IMR-90 (cell line): ENCODE data around the gene TTC38. TPM values are rescaled to one million over a fixed set of nuclear protein-coding genes. Genes with fewer than 3 reads are reported as not detected.

Experiments
- ATAC-seq: fragments of 200-7000 bp; cut with Tn5 transposase; 2 replicates; pipeline ENCODE4 v1.9.1; 2020; ENCODE audit warnings: low read depth, mild to moderate bottlenecking, moderate library complexity
- BruUV-seq: library from RNA; stranded (reverse); fragments of 400-500 nt; replicated peaks from 2 replicates; lab custom pipeline; 2021; lab: Mats Ljungman, UMichigan
- CTCF ChIA-PET: fragments of 300-600 bp; formaldehyde crosslinking; extraction: SDS; loops from one replicate; lab custom pipeline; 2021; ENCODE audit warnings: antibody characterized with exemption; lab: Yijun Ruan, JAX
- POLR2A ChIA-PET: fragments of 300-600 bp; sonication (Branson Sonifier 250); formaldehyde crosslinking; loops from one replicate; lab custom pipeline; 2022; ENCODE audit warnings: antibody characterized with exemption; ENCODE audit not compliant: unreplicated experiment; lab: Charles Lee
- DNase-seq: peaks from one replicate; pipeline ENCODE4 v3.0.0; 2013
- H2AFZ ChIP-seq: replicated peaks from 2 replicates; pipeline ENCODE3; 2013; ENCODE audit warnings: low read length, mild to moderate bottlenecking; ENCODE audit not compliant: poor library complexity
- H2AK5ac ChIP-seq: 2 replicates; pipeline ENCODE4 v1.6.1; 2013; ENCODE audit warnings: low read depth, low read length, inconsistent platforms
- H2AK9ac ChIP-seq: replicated peaks from 2 replicates; pipeline ENCODE3; 2013; ENCODE audit warnings: mild to moderate bottlenecking, low read depth, low read length, moderate library complexity; ENCODE audit not compliant: poor library complexity
- H2BK120ac ChIP-seq: 2 replicates; pipeline ENCODE4 v1.6.1; 2013; ENCODE audit warnings: low read depth, low read length, inconsistent platforms
- H2BK15ac ChIP-seq: 3 replicates; pipeline ENCODE4 v1.6.1; 2013; ENCODE audit warnings: low read depth, low read length, inconsistent platforms
- H2BK20ac ChIP-seq: 2 replicates; pipeline ENCODE4 v1.6.1; 2013; ENCODE audit warnings: low read depth, mild to moderate bottlenecking, inconsistent platforms, low read length, moderate library complexity
- H2BK5ac ChIP-seq: 2 replicates; pipeline ENCODE4 v1.6.1; 2013; ENCODE audit warnings: mild to moderate bottlenecking, low read depth, low read length, inconsistent platforms; ENCODE audit not compliant: poor library complexity, severe bottlenecking
- H3K14ac ChIP-seq: replicated peaks from 2 replicates; pipeline ENCODE4 v1.6.1; 2013; ENCODE audit warnings: low read depth, low read length, inconsistent platforms
- H3K18ac ChIP-seq: 2 replicates; pipeline ENCODE4 v1.6.1; 2013; ENCODE audit warnings: low read depth, low read length, control low read depth
- H3K23ac ChIP-seq: 2 replicates; pipeline ENCODE4 v1.6.1; 2013; ENCODE audit warnings: low read depth, low read length, inconsistent platforms
- H3K27ac ChIP-seq: 2 replicates; pipeline ENCODE4 v1.5.1; 2013; ENCODE audit warnings: mild to moderate bottlenecking, control low read depth, low read length; ENCODE audit not compliant: insufficient read depth
- H3K27me3 ChIP-seq: 2 replicates; pipeline ENCODE4 v1.6.1; 2013; ENCODE audit warnings: low read length; ENCODE audit not compliant: control insufficient read depth, insufficient read depth
- H3K36me3 ChIP-seq: 2 replicates; pipeline ENCODE4 v1.6.1; 2013; ENCODE audit warnings: low read length, mixed read lengths; ENCODE audit not compliant: control insufficient read depth, insufficient read depth
- H3K4ac ChIP-seq: 2 replicates; pipeline ENCODE4 v1.6.1; 2013; ENCODE audit warnings: low read depth, low read length, inconsistent platforms
- H3K4me1 ChIP-seq: 2 replicates; pipeline ENCODE4 v1.6.1; 2013; ENCODE audit warnings: low read length, mixed read lengths; ENCODE audit not compliant: control insufficient read depth, insufficient read depth
- H3K4me2 ChIP-seq: 2 replicates; pipeline ENCODE4 v1.6.1; 2013; ENCODE audit warnings: low read depth, mild to moderate bottlenecking, control low read depth, low read length, moderate library complexity
- H3K4me3 ChIP-seq: 2 replicates; pipeline ENCODE4 v1.5.1; 2013; ENCODE audit warnings: low read depth, mild to moderate bottlenecking, control low read depth, low read length, moderate library complexity; ENCODE audit not compliant: insufficient read depth
- H3K56ac ChIP-seq: 2 replicates; pipeline ENCODE4 v1.6.1; 2013; ENCODE audit warnings: low read length, inconsistent platforms; ENCODE audit not compliant: insufficient read depth; ENCODE audit errors: extremely low read depth
- H3K79me1 ChIP-seq, 2 experiments: 2 replicates each; pipeline ENCODE4 v1.6.1; 2013; ENCODE audit warnings: low read length in 2 of 2, inconsistent platforms in 1 of 2, low read depth in 1 of 2
- H3K9ac ChIP-seq: 2 replicates; pipeline ENCODE4 v1.6.1; 2013; ENCODE audit warnings: low read depth, low read length, control low read depth
- H3K9me1 ChIP-seq: 2 replicates; pipeline ENCODE4 v1.6.1; 2013; ENCODE audit warnings: low read length, inconsistent platforms; ENCODE audit not compliant: insufficient read depth
- H3K9me3 ChIP-seq: 2 replicates; pipeline ENCODE4 v1.6.1; 2013; ENCODE audit warnings: low read length; ENCODE audit not compliant: control insufficient read depth, insufficient read depth
- H4K20me1 ChIP-seq: 2 replicates; pipeline ENCODE4 v1.6.1; 2013; ENCODE audit warnings: low read length, inconsistent platforms; ENCODE audit not compliant: insufficient read depth
- H4K5ac ChIP-seq: 2 replicates; pipeline ENCODE4 v1.6.1; 2013; ENCODE audit warnings: mild to moderate bottlenecking, low read depth, low read length, control low read depth
- H4K8ac ChIP-seq, 2 experiments: 2 replicates each; pipeline ENCODE4 v1.6.1; 2013; ENCODE audit warnings: low read depth in 2 of 2, low read length in 2 of 2, control low read depth in 1 of 2, inconsistent platforms in 1 of 2
- H4K91ac ChIP-seq: 2 replicates; pipeline ENCODE4 v1.6.1; 2013; ENCODE audit warnings: low read depth, low read length, inconsistent platforms; ENCODE audit not compliant: insufficient read depth
- BHLHE40 ChIP-seq: fragments of 150-350 bp; IDR thresholded peaks from 2 replicates; pipeline ENCODE4 v1.6.1; 2016; ENCODE audit warnings: mild to moderate bottlenecking, low read depth, low read length
- CHD1 ChIP-seq: IDR thresholded peaks from 2 replicates; pipeline ENCODE4 v1.6.1; 2012; ENCODE audit warnings: low read depth, low read length, improper control_type of control experiment
- FOS ChIP-seq: fragments of 150-350 bp; IDR thresholded peaks from 2 replicates; pipeline ENCODE4 v1.6.1; 2016; ENCODE audit warnings: low read depth, low read length
- MAZ ChIP-seq: IDR thresholded peaks from 2 replicates; pipeline ENCODE4 v1.6.1; 2012; ENCODE audit warnings: low read depth, mild to moderate bottlenecking, low read length, improper control_type of control experiment, moderate library complexity, borderline replicate concordance
- WGBS, 2 experiments: methylation state at CpG; one replicate each; pipeline versions ENCODE4 v1.1.5 to v1.1.7; 2013; ENCODE audit warnings: missing lambda C conversion rate in 2 of 2; ENCODE audit not compliant: insufficient read length in 1 of 2; ENCODE audit errors: extremely low coverage in 2 of 2; 5-methylcytosine and 5-hydroxymethylcytosine counted together
- dilution Hi-C: fragments of 300-500 bp; cut with HindIII; formaldehyde crosslinking; loops from one replicate; pipeline ENCODE4 v1.14.3; 2018; ENCODE audit warnings: low sequenced_read_pairs; ENCODE audit not compliant: unreplicated experiment
- in situ Hi-C: fragments of 300-500 bp; cut with MboI; formaldehyde crosslinking; loops from 3 replicates; pipeline ENCODE4 v1.14.3; 2019; ENCODE audit warnings: low sequenced_read_pairs, inconsistent platforms, mixed read lengths
- intact Hi-C: fragments of 100-400 bp; cut with micrococcal nuclease; formaldehyde crosslinking; loops from 2 replicates; pipeline ENCODE4 v1.10.0; 2022
- polyA plus RNA-seq, 3 experiments: library from polyadenylated mRNA; depleted of rRNA; stranded (reverse); fragments of >200 nt; gene quantifications; 2 replicates each; pipeline ENCODE4 v1.2.3, GENCODE V29; 2012; ENCODE audit warnings: low replicate concordance in 1 of 3
- total RNA-seq: library from RNA; depleted of rRNA; stranded (reverse); fragments of >200 nt; gene quantifications from 2 replicates; pipeline ENCODE4 v1.2.3, GENCODE V29; 2012

TTC38 gene
- total and polyA plus RNA-seq, 2 of the 4 experiments (the other 2 are of a cell fraction): 43.6 to 52.3 TPM

DNA sequence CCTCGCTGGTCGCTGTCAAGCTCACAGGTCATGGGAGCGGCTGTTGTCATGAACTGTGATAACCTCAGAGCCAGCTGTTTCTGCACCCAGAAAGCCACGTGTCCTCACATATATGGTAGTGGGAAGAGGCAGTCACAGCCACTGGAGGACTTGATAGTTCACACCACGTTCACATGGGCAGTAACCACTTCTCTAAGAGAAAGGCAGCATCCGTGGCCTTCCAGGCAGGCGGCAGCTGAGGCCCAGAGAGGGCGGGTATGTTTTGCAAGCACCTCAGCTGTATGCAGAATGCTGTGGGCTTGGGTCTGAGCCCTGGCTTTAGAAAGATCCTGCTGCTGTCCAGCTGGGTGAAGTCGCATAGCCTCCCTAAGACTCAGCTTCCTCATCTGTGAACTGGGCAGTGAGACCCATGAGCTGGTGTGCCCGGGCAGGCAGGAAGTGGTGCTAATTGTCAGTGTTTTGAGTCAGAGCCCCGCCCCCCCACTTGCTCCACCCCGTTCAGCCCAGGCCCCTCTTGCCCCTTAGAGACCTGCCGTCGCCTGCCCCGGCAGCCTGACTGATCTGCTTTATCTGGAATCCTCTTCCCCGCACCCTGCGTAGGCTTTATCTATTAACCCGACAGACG, 13.3 kb downstream of the TTC38 start:
- in situ Hi-C loops (no loop called here), intact Hi-C loops (no loop called here), dilution Hi-C loops (no loop called here)
- Histone ChIP-seq H3K23ac (no peak overlapping the region), H3K9me3 (no peaks in the 10 kb centered on the region), H3K4ac (no peak overlapping the region), H4K5ac (no peak overlapping the region), H3K4me3 (no peak overlapping the region), H3K4me1 (no peaks in the 10 kb centered on the region), H3K9ac (no peak overlapping the region), H3K18ac (no peak overlapping the region), H3K14ac (no peak overlapping the region), H2BK120ac (no peak overlapping the region), H3K36me3 (peaks cover 72% of the 10 kb centered on the region), H3K4me2 (no peak overlapping the region), H3K79me1 (no peaks in the 10 kb centered on the region; a peak in 1 of 4 replicates), H3K9me1 (no peaks in the 10 kb centered on the region), H2BK5ac (no peak overlapping the region), H2BK20ac (no peak overlapping the region), H3K27me3 (no peaks in the 10 kb centered on the region), H4K20me1 (no peaks in the 10 kb centered on the region), H2BK15ac (no peak overlapping the region), H3K27ac (no peak overlapping the region), H3K56ac (no peak overlapping the region), H2AFZ (no peak overlapping the region), H4K8ac (no peak overlapping the region), H2AK5ac (no peak overlapping the region), H4K91ac (no peak overlapping the region), H2AK9ac (no peak overlapping the region)
- 88% methylated on average over 8 of the region's 19 CpGs; no CpG with 5 or more reads in 1 of the 2 experiments for WGBS, 2 experiments
- BruUV-seq: no TSS peak
- ChIA-PET POLR2A (no interaction called here), CTCF (no interaction called here)
- ATAC-seq (no peak), DNase-seq (no peak)
- TF ChIP-seq BHLHE40 (no peak), MAZ (no peak), CHD1 (no peak), FOS (no peak)
